GM18951 (cell line): Measurements from ENCODE around the gene CCDC194.

Source experiments
- POLR2A ChIP-seq: IDR thresholded peaks from 4 replicates; pipeline ENCODE4 v1.6.1; 2011; ENCODE audit warnings: mild to moderate bottlenecking; ENCODE audit not compliant: insufficient read length, insufficient read depth; ENCODE audit errors: extremely low read depth
- in situ Hi-C: fragments of 300-500 bp; cut with MboI; formaldehyde crosslinking; loops from one replicate; pipeline ENCODE4 v1.12.0; 2022; ENCODE audit warnings: low sequenced_read_pairs, mixed read lengths, inconsistent platforms; ENCODE audit not compliant: unreplicated experiment

The CCDC194 gene

GRCh38 chr19:17419154-17419620, 25.2 kb upstream of the CCDC194 start:
- in situ Hi-C loops, result no loop called here
- TF ChIP-seq POLR2A, result no peak

- TF ChIP-seq POLR2A, result no peak
- in situ Hi-C loops, result no loop called here
Observed at GRCh38 chr19:17418710-17419109, 24.7 kb upstream of the CCDC194 start.

GRCh38 chr19:17415121-17415520, 21.1 kb upstream of the CCDC194 start:
- no peak for TF ChIP-seq POLR2A
- in situ Hi-C loops, result no loop called here

- TF ChIP-seq POLR2A, result no peak
- in situ Hi-C loops, result no loop called here
Observed at GRCh38 chr19:17414097-17414496, 20.1 kb upstream of the CCDC194 start.

GRCh38 chr19:17411801-17412200, 17.8 kb upstream of the CCDC194 start:
- in situ Hi-C loops, result no loop called here
- no peak for TF ChIP-seq POLR2A

- TF ChIP-seq POLR2A, result no peak
- in situ Hi-C loops, result no loop called here
Observed at GRCh38 chr19:17409990-17410389, 16.0 kb upstream of the CCDC194 start.

GRCh38 chr19:17406887-17407196, 12.8 kb upstream of the CCDC194 start:
- in situ Hi-C loops, result no loop called here

GRCh38 chr19:17406046-17406886, 12.3 kb upstream of the CCDC194 start:
- TF ChIP-seq POLR2A, result peak; percentile 7
- in situ Hi-C loops, result no loop called here

More at GRCh38 chr19:17406887-17407196, 12.8 kb upstream of the CCDC194 start:
- TF ChIP-seq POLR2A, result no peak

- peak; percentile 85 for TF ChIP-seq POLR2A
- in situ Hi-C loops, result no loop called here
Observed at GRCh38 chr19:17405250-17406045, 11.5 kb upstream of the CCDC194 start, which contains the start of gene BST2. TSS of gene BST2 (minus strand) at chr19:17405630. CDS start at chr19:17405575, 55 bp downstream.

- in situ Hi-C loops, result no loop called here
- no peak for TF ChIP-seq POLR2A
Observed at GRCh38 chr19:17404621-17405249, 10.7 kb upstream of the CCDC194 start.

- no peak for TF ChIP-seq POLR2A
- in situ Hi-C loops, result no loop called here
Observed at GRCh38 chr19:17404015-17404414, 10.0 kb upstream of the CCDC194 start.

- no peak for TF ChIP-seq POLR2A
- in situ Hi-C loops, result no loop called here
Observed at GRCh38 chr19:17402982-17403855, 9.2 kb upstream of the CCDC194 start.
